A549 (cell line): ENCODE results near the gene WDR49. TPM values are rescaled to one million over a fixed set of nuclear protein-coding genes. Genes with fewer than 3 reads are reported as not detected.

Experiments used
- ATAC-seq, 2 experiments: fragments of 200-7000 bp in 1 of 2; fragments of >200 bp in 1 of 2; cut with Nextera tagmentation in 1 of 2; cut with Tn5 transposase in 1 of 2; 3 replicates each; pipeline versions ENCODE4 v1.8.0 to v1.9.1; 2018 to 2020; ENCODE audit warnings: mild to moderate bottlenecking in 1 of 2, moderate library complexity in 1 of 2
- CTCF ChIA-PET: fragments of 300-600 bp; sonication (Branson Sonifier 250); formaldehyde crosslinking; extraction: SDS; loops from one replicate; lab custom pipeline; 2021; ENCODE audit warnings: antibody characterized with exemption, inconsistent platforms; lab: Yijun Ruan, JAX
- POLR2A ChIA-PET: fragments of 350-600 bp; formaldehyde crosslinking; extraction: SDS; loops from one replicate; lab custom pipeline; 2021; ENCODE audit warnings: antibody characterized with exemption, inconsistent platforms; lab: Yijun Ruan, JAX
- DNase-seq, 2 experiments: peaks; one replicate each; pipeline versions ENCODE4 v3.0.0 to v3.0.0-alpha.2; 2011 to 2016; ENCODE audit warnings: low read depth in 1 of 2, low spot score in 1 of 2
- FAIRE-seq: peaks from 2 replicates; lab custom pipeline; 2011; peaks lifted over from hg19 to GRCh38; lab: Jason Lieb, UNC
- H3K27ac ChIP-seq, 2 experiments: fragments of >200 bp; sonication (Bioruptor Twin); formaldehyde crosslinking; 3 replicates each; pipeline ENCODE4 v1.5.1; 2016 to 2017
- H3K4me1 ChIP-seq: fragments of >200 bp; sonication (Bioruptor Twin); formaldehyde crosslinking; 3 replicates; pipeline ENCODE4 v1.6.1; 2016
- H3K4me2 ChIP-seq: fragments of >200 bp; sonication (Bioruptor Twin); formaldehyde crosslinking; 3 replicates; pipeline ENCODE4 v1.6.1; 2016
- H3K4me3 ChIP-seq: fragments of >200 bp; sonication (Bioruptor Twin); formaldehyde crosslinking; 3 replicates; pipeline ENCODE4 v1.5.1; 2016
- H3K9me3 ChIP-seq: fragments of >200 bp; sonication (Bioruptor Twin); formaldehyde crosslinking; 3 replicates; pipeline ENCODE4 v1.6.1; 2016
- CBX8 ChIP-seq: fragments of 200-600 bp; sonication (generic); IDR thresholded peaks from 2 replicates; pipeline ENCODE4 v1.6.1; 2016
- CEBPB ChIP-seq, 2 experiments: fragments of >200 bp in 1 of 2; sonication (Bioruptor Twin) in 1 of 2; formaldehyde crosslinking in 1 of 2; IDR thresholded peaks; 2 replicates each; pipeline ENCODE4 v1.6.1; 2012 to 2016
- EHF ChIP-seq: fragments of 250-450 bp; sonication (Bioruptor Pico); IDR thresholded peaks from 2 replicates; pipeline ENCODE4 v1.5.0; 2020; ENCODE audit warnings: mild to moderate bottlenecking
- EHMT2 ChIP-seq: fragments of 200-600 bp; sonication (generic); IDR thresholded peaks from 2 replicates; pipeline ENCODE4 v1.6.1; 2016; ENCODE audit warnings: antibody characterized with exemption, low read depth, mild to moderate bottlenecking, moderate library complexity
- ESRRA ChIP-seq: fragments of 150-350 bp; IDR thresholded peaks from 2 replicates; pipeline ENCODE4 v1.6.1; 2014; ENCODE audit warnings: mild to moderate bottlenecking, low read length, borderline replicate concordance
- FOSB ChIP-seq: fragments of 250-450 bp; sonication (Bioruptor Pico); IDR thresholded peaks from 2 replicates; pipeline ENCODE4 v1.5.0; 2020; ENCODE audit warnings: mild to moderate bottlenecking, moderate library complexity
- HDAC2 ChIP-seq: fragments of 200-600 bp; sonication (generic); IDR thresholded peaks from 2 replicates; pipeline ENCODE4 v1.6.1; 2016
- HOXB5 ChIP-seq: fragments of 250-450 bp; sonication (Bioruptor Pico); IDR thresholded peaks from 2 replicates; pipeline ENCODE4 v1.5.0; 2020; ENCODE audit warnings: mild to moderate bottlenecking, moderate library complexity
- JUNB ChIP-seq: fragments of >200 bp; sonication (Bioruptor Twin); formaldehyde crosslinking; IDR thresholded peaks from 2 replicates; pipeline ENCODE4 v1.6.1; 2016
- KDM5A ChIP-seq: fragments of 200-600 bp; sonication (generic); IDR thresholded peaks from 2 replicates; pipeline ENCODE4 v1.6.1; 2016; ENCODE audit warnings: antibody characterized with exemption, mild to moderate bottlenecking
- MAFK ChIP-seq: fragments of 450-650 bp; IDR thresholded peaks from 2 replicates; pipeline ENCODE4 v1.6.1; 2014; ENCODE audit not compliant: partially characterized antibody
- MAZ ChIP-seq: fragments of 150-350 bp; IDR thresholded peaks from 2 replicates; pipeline ENCODE4 v1.6.1; 2014; ENCODE audit warnings: antibody characterized with exemption, low read depth, low read length, borderline replicate concordance
- MYC ChIP-seq: IDR thresholded peaks from 2 replicates; pipeline ENCODE4 v1.6.1; 2012; ENCODE audit warnings: mild to moderate bottlenecking, inconsistent platforms, low read length, improper control_type of control experiment, borderline replicate concordance
- PHF8 ChIP-seq: fragments of 200-600 bp; sonication (generic); IDR thresholded peaks from 2 replicates; pipeline ENCODE4 v1.6.1; 2016; ENCODE audit warnings: low read depth, mild to moderate bottlenecking, antibody characterized with exemption, moderate library complexity, borderline replicate concordance
- POLR2AphosphoS2 ChIP-seq: conservative IDR thresholded peaks from 2 replicates; pipeline ENCODE4 v1.6.1; 2012; ENCODE audit warnings: low read length, improper control_type of control experiment, inconsistent platforms
- RARB ChIP-seq: fragments of 250-450 bp; sonication (Bioruptor Pico); IDR thresholded peaks from 2 replicates; pipeline ENCODE4 v1.8.0; 2021; ENCODE audit warnings: mild to moderate bottlenecking, moderate library complexity
- RCOR1 ChIP-seq: fragments of 150-350 bp; IDR thresholded peaks from 2 replicates; pipeline ENCODE4 v1.6.1; 2014; ENCODE audit warnings: antibody characterized with exemption, low read length, low read depth
- RNF2 ChIP-seq: fragments of 200-600 bp; sonication (generic); IDR thresholded peaks from 2 replicates; pipeline ENCODE4 v1.6.1; 2016; ENCODE audit warnings: low read depth, mild to moderate bottlenecking, antibody characterized with exemption, moderate library complexity, borderline replicate concordance
- SREBF2 ChIP-seq: fragments of 450-650 bp; IDR thresholded peaks from 2 replicates; pipeline ENCODE4 v1.6.1; 2014; ENCODE audit warnings: mild to moderate bottlenecking, moderate library complexity
- TP53 ChIP-seq: fragments of 250-450 bp; sonication (Bioruptor Pico); IDR thresholded peaks from 2 replicates; pipeline ENCODE4 v1.5.0; 2021; ENCODE audit warnings: mild to moderate bottlenecking, moderate library complexity
- ZC3H11A ChIP-seq: fragments of 450-650 bp; IDR thresholded peaks from 2 replicates; pipeline ENCODE4 v1.6.1; 2014; ENCODE audit warnings: antibody characterized with exemption, mild to moderate bottlenecking
- WGBS: methylation state at CpG from one replicate; pipeline ENCODE4 v1.1.6; 2017; ENCODE audit errors: missing lambda C conversion rate; 5-methylcytosine and 5-hydroxymethylcytosine counted together
- polyA plus RNA-seq, 4 experiments: library from polyadenylated mRNA; depleted of rRNA in 3 of 4; stranded (reverse); fragments of >200 nt; fragmentation: RNase III in 1 of 4; extraction: RNeasy Plus Mini Kit Qiagen cat#74134 plus additional on column Dnase treatment in 1 of 4; gene quantifications; 2 replicates in 3 of 4; 3 replicates in 1 of 4; pipeline ENCODE4 v1.2.3, GENCODE V29; 2011 to 2017
- TF ChIP-seq, protein P1 (sequence below): fragments of 450-650 bp; IDR thresholded peaks from 2 replicates; pipeline ENCODE4 v1.6.1; 2014; ENCODE audit warnings: antibody characterized with exemption
- TF ChIP-seq, protein P2 (sequence below): fragments of 250-450 bp; sonication (Bioruptor Pico); IDR thresholded peaks from 2 replicates; pipeline ENCODE4 v1.5.0; 2021; ENCODE audit warnings: mild to moderate bottlenecking, moderate library complexity, borderline replicate concordance

The WDR49 gene
- polyA plus RNA-seq, 2 of the 4 experiments (the other 2 are of a cell fraction): not detected

DNA sequence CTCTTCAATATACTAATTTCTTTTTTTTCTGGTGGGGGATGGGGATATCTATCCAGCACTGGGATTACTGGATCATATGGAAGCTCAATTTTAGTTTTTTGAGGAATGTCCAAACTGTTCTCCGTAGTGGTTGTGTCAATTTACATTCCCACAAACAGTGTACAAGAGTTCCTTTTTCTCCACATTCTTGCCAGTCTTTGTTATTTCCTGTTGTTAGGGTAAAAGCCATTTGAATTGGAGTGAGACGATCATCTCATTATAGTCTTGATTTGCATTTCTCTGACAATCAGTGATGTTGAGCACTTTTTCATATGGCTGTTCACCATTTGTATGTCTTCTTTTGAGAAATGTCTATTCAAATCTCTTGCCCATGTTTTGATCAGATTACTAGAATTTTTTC, 12.8 kb upstream of the WDR49 start:
- 87% methylated on average over 2 of the region's 2 CpGs for WGBS

GRCh38 chr3:167662919-167663400, 9.2 kb upstream of the WDR49 start:
- H3K4me1 ChIP-seq: no peaks in the 10 kb centered on the region
- CTCF ChIA-PET: interaction anchor here (0.9 kb wide), 1 partner anchor 14 kb away, joined by 4 read pairs; no protein-coding TSS in a partner anchor
- FAIRE-seq (no peak), DNase-seq (no peak), ATAC-seq (no peak)
- H3K27ac ChIP-seq: no peak overlapping the region
- 48% methylated on average over 5 of the region's 5 CpGs for WGBS
- POLR2A ChIA-PET: no interaction called here
- TF ChIP-seq HDAC2 (no peak), JUNB (no peak), MYC (no peak), HOXB5 (no peak), ZC3H11A (no peak), TP53 (CRISPR knock-in tag) (no peak), MAFK (no peak), RCOR1 (no peak), EHMT2 (no peak), FOSB (CRISPR knock-in tag) (no peak), PHF8 (no peak), CEBPB (IDR thresholded peaks at IDR 0.05) (no peak), POLR2AphosphoS2 (no peak), RARB (no peak), SREBF2 (no peak), EHF (CRISPR knock-in tag) (no peak)
- TF ChIP-seq, protein P1, sequence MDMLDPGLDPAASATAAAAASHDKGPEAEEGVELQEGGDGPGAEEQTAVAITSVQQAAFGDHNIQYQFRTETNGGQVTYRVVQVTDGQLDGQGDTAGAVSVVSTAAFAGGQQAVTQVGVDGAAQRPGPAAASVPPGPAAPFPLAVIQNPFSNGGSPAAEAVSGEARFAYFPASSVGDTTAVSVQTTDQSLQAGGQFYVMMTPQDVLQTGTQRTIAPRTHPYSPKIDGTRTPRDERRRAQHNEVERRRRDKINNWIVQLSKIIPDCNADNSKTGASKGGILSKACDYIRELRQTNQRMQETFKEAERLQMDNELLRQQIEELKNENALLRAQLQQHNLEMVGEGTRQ: no peak
- TF ChIP-seq, all 56 proteins: peak for 0
- Histone ChIP-seq H3K4me2 (no peak overlapping the region), H3K4me3 (no peak overlapping the region), H3K9me3 (no peaks in the 10 kb centered on the region)

More for the DNA sequence above, 12.8 kb upstream of the WDR49 start:
- H3K4me1 ChIP-seq: no peaks in the 10 kb centered on the region
- H3K27ac ChIP-seq: no peak overlapping the region
- TF ChIP-seq HOXB5: no peak
- TF ChIP-seq MAZ: no peak
- TF ChIP-seq POLR2AphosphoS2: no peak
- no peak for TF ChIP-seq MYC
- TF ChIP-seq, protein P1: no peak
- no peaks in the 10 kb centered on the region for H3K9me3 ChIP-seq
- H3K4me3 ChIP-seq: no peak overlapping the region
- POLR2A ChIA-PET: no interaction called here
- FAIRE-seq: no peak
- no peak for ATAC-seq
- H3K4me2 ChIP-seq: no peak overlapping the region
- CTCF ChIA-PET: no interaction called here
- DNase-seq: no peak

- DNase-seq: no peak
- ATAC-seq: no peak
- POLR2A ChIA-PET: no interaction called here
- TF ChIP-seq RNF2: no peak
- TF ChIP-seq JUNB: no peak
- TF ChIP-seq, all 56 proteins: peak for 0
- FAIRE-seq: no peak
- Histone ChIP-seq H3K4me3 (no peak overlapping the region), H3K27ac (no peak overlapping the region), H3K4me1 (no peaks in the 10 kb centered on the region), H3K4me2 (no peak overlapping the region), H3K9me3 (no peaks in the 10 kb centered on the region)
- WGBS: 54% methylated on average over 3 of the region's 3 CpGs
- CTCF ChIA-PET: no interaction called here
Observed at GRCh38 chr3:167657684-167658225, 4.0 kb upstream of the WDR49 start.

DNA sequence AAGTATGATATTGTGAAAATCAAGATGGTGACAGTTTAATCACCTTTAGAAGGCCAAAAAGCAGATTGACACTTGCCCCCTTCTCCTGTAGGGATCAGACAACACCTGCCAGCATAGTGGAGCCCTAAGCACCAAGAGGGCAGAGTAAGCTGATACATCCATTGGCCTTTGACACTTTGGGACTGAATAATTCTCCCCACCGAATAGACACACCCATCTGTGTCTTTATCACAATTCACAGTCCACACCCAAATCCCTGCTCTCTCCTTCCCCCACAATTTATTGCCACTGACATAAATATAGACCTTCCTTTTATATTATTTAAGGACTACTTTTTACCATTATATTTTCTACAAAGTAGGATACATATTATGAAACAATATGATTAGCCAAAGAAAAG, 3.1 kb upstream of the WDR49 start:
- H3K4me2 ChIP-seq: no peak overlapping the region
- H3K9me3 ChIP-seq: no peaks in the 10 kb centered on the region
- DNase-seq (no peak), FAIRE-seq (no peak), ATAC-seq (no peak)
- H3K27ac ChIP-seq: no peak overlapping the region
- 8% methylated on average over 1 of the region's 1 CpG for WGBS
- H3K4me1 ChIP-seq: no peaks in the 10 kb centered on the region
- no peak for TF ChIP-seq KDM5A
- TF ChIP-seq ESRRA: no peak
- TF ChIP-seq MAZ: no peak
- no peak for TF ChIP-seq EHMT2
- no peak for TF ChIP-seq CBX8
- TF ChIP-seq, protein P2, sequence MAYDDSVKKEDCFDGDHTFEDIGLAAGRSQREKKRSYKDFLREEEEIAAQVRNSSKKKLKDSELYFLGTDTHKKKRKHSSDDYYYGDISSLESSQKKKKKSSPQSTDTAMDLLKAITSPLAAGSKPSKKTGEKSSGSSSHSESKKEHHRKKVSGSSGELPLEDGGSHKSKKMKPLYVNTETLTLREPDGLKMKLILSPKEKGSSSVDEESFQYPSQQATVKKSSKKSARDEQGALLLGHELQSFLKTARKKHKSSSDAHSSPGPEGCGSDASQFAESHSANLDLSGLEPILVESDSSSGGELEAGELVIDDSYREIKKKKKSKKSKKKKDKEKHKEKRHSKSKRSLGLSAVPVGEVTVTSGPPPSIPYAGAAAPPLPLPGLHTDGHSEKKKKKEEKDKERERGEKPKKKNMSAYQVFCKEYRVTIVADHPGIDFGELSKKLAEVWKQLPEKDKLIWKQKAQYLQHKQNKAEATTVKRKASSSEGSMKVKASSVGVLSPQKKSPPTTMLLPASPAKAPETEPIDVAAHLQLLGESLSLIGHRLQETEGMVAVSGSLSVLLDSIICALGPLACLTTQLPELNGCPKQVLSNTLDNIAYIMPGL (CRISPR knock-in tag): no peak
- TF ChIP-seq, all 56 proteins: peak for 0
- ChIA-PET POLR2A (no interaction called here), CTCF (no interaction called here)
- no peak overlapping the region for H3K4me3 ChIP-seq
